WTC11 (cell line): ENCODE results near the gene LHFPL4. TPM values are rescaled to one million over a fixed set of nuclear protein-coding genes. Genes with fewer than 3 reads are reported as not detected.

ENCODE experiments used
- ATAC-seq: fragments of 200-7000 bp; cut with Tn5 transposase; 2 replicates; pipeline ENCODE4 v1.10.0; 2021; ENCODE audit warnings: mild to moderate bottlenecking, moderate library complexity
- CTCF ChIA-PET: fragments of 300-600 bp; sonication (Branson Sonifier 250); formaldehyde crosslinking; loops from one replicate; lab custom pipeline; 2021; ENCODE audit warnings: antibody characterized with exemption; lab: Charles Lee
- POLR2A ChIA-PET: fragments of 350-600 bp; sonication (Branson Sonifier 250); formaldehyde crosslinking; loops from one replicate; lab custom pipeline; 2021; ENCODE audit warnings: antibody characterized with exemption; lab: Charles Lee
- DNase-seq: peaks from one replicate; pipeline ENCODE4 v3.0.0; 2021; ENCODE audit warnings: low spot score
- H3K27ac Mint-ChIP-seq: 2 replicates; pipeline ENCODE4 v1.8.0; 2021; ENCODE audit warnings: mixed read lengths
- H3K27me3 Mint-ChIP-seq: 2 replicates; pipeline ENCODE4 v1.8.0; 2021; ENCODE audit warnings: low read depth, mild to moderate bottlenecking, moderate library complexity, mixed read lengths
- H3K36me3 Mint-ChIP-seq: 2 replicates; pipeline ENCODE4 v1.8.0; 2021; ENCODE audit warnings: mixed read lengths
- H3K4me1 Mint-ChIP-seq: 2 replicates; pipeline ENCODE4 v1.8.0; 2022; ENCODE audit warnings: mixed read lengths
- H3K4me3 Mint-ChIP-seq: 2 replicates; pipeline ENCODE4 v1.8.0; 2021; ENCODE audit warnings: mild to moderate bottlenecking, moderate library complexity, mixed read lengths
- H3K9me3 Mint-ChIP-seq: 2 replicates; pipeline ENCODE4 v1.8.0; 2021; ENCODE audit warnings: mixed read lengths
- CREB1 ChIP-seq: sonication (generic); formaldehyde crosslinking; IDR thresholded peaks from 2 replicates; pipeline ENCODE4 v1.8.0; 2023; ENCODE audit warnings: mild to moderate bottlenecking, missing genetic modification reagents
- ELF4 ChIP-seq: sonication (generic); formaldehyde crosslinking; IDR thresholded peaks from 2 replicates; pipeline ENCODE4 v1.8.1; 2022; ENCODE audit warnings: low read depth, mild to moderate bottlenecking, moderate library complexity, missing genetic modification reagents
- EMX1 ChIP-seq: fragments of 250-450 bp; sonication (Bioruptor Pico); IDR thresholded peaks from 2 replicates; pipeline ENCODE4 v1.8.0; 2021; ENCODE audit warnings: mild to moderate bottlenecking
- FOXJ3 ChIP-seq: sonication (generic); formaldehyde crosslinking; IDR thresholded peaks from 2 replicates; pipeline ENCODE4 v1.9.0; 2021; ENCODE audit warnings: missing genetic modification reagents, mild to moderate bottlenecking, borderline replicate concordance
- IRF2 ChIP-seq: sonication (generic); formaldehyde crosslinking; IDR thresholded peaks from 2 replicates; pipeline ENCODE4 v1.8.0; 2022; ENCODE audit warnings: low read depth, missing genetic modification reagents, borderline replicate concordance
- MXD4 ChIP-seq: fragments of 250-450 bp; sonication (Bioruptor Pico); IDR thresholded peaks from 2 replicates; pipeline ENCODE4 v1.8.0; 2021; ENCODE audit warnings: mild to moderate bottlenecking, moderate library complexity, borderline replicate concordance
- NFATC4 ChIP-seq: fragments of 250-450 bp; sonication (Bioruptor Pico); IDR thresholded peaks from 2 replicates; pipeline ENCODE4 v1.9.0; 2021; ENCODE audit warnings: mild to moderate bottlenecking
- RORB ChIP-seq: fragments of 250-450 bp; sonication (Bioruptor Pico); IDR thresholded peaks from 2 replicates; pipeline ENCODE4 v1.9.0; 2021; ENCODE audit warnings: mild to moderate bottlenecking
- STAT6 ChIP-seq: sonication (generic); formaldehyde crosslinking; conservative IDR thresholded peaks from 2 replicates; pipeline ENCODE4 v1.8.1; 2023; ENCODE audit warnings: mild to moderate bottlenecking, low read depth, missing genetic modification reagents, moderate library complexity
- USF2 ChIP-seq: sonication (generic); formaldehyde crosslinking; IDR thresholded peaks from 2 replicates; pipeline ENCODE4 v1.8.1; 2023; ENCODE audit warnings: mild to moderate bottlenecking, missing genetic modification reagents, moderate library complexity
- ZNF219 ChIP-seq: sonication (generic); formaldehyde crosslinking; IDR thresholded peaks from 2 replicates; pipeline ENCODE4 v1.8.0; 2023; ENCODE audit warnings: missing genetic modification reagents, mild to moderate bottlenecking, borderline replicate concordance
- ZNF281 ChIP-seq: sonication (generic); formaldehyde crosslinking; IDR thresholded peaks from 2 replicates; pipeline ENCODE4 v1.8.0; 2023; ENCODE audit warnings: mild to moderate bottlenecking, missing genetic modification reagents
- ZNF423 ChIP-seq: fragments of 250-450 bp; sonication (Bioruptor Pico); IDR thresholded peaks from 2 replicates; pipeline ENCODE4 v2.1.2; 2022; ENCODE audit warnings: mild to moderate bottlenecking, moderate library complexity
- total RNA-seq: library from RNA; stranded (reverse); gene quantifications from 3 replicates; pipeline ENCODE4 v1.2.3, GENCODE V29; 2021
- TF ChIP-seq, protein P1 (sequence below): sonication (generic); formaldehyde crosslinking; conservative IDR thresholded peaks from 2 replicates; pipeline ENCODE4 v1.8.1; 2022; ENCODE audit warnings: mild to moderate bottlenecking, missing genetic modification reagents
- TF ChIP-seq, protein P2 (sequence below): sonication (generic); formaldehyde crosslinking; IDR thresholded peaks from 2 replicates; pipeline ENCODE4 v1.8.1; 2023; ENCODE audit warnings: mild to moderate bottlenecking, missing genetic modification reagents
- TF ChIP-seq, protein P3 (sequence below): sonication (generic); formaldehyde crosslinking; IDR thresholded peaks from 2 replicates; pipeline ENCODE4 v1.8.1; 2022; ENCODE audit warnings: mild to moderate bottlenecking, moderate library complexity, missing genetic modification reagents
- TF ChIP-seq, protein P4 (sequence below): fragments of 250-450 bp; sonication (Bioruptor Pico); IDR thresholded peaks from 2 replicates; pipeline ENCODE4 v1.9.0; 2021; ENCODE audit warnings: mild to moderate bottlenecking, borderline replicate concordance
- TF ChIP-seq, protein P5 (sequence below): fragments of 250-450 bp; sonication (Bioruptor Pico); IDR thresholded peaks from 2 replicates; pipeline ENCODE4 v1.9.0; 2021; ENCODE audit warnings: moderate library complexity, mild to moderate bottlenecking, inconsistent platforms, borderline replicate concordance

Gene LHFPL4
- total RNA-seq, 1 experiment from 2014 or later, result 24.4 TPM

- no peak overlapping the region for H3K27ac Mint-ChIP-seq
- DNase-seq (no peak), ATAC-seq (no peak)
- H3K36me3 Mint-ChIP-seq, result no peaks in the 10 kb centered on the region
- H3K4me1 Mint-ChIP-seq, result peaks cover 11% of the 10 kb centered on the region
- H3K9me3 Mint-ChIP-seq, result no peaks in the 10 kb centered on the region
- no peak for TF ChIP-seq RORB (CRISPR knock-in tag)
- TF ChIP-seq, protein P1, sequence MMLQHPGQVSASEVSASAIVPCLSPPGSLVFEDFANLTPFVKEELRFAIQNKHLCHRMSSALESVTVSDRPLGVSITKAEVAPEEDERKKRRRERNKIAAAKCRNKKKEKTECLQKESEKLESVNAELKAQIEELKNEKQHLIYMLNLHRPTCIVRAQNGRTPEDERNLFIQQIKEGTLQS (CRISPR knock-in tag), result no peak
- no peak for TF ChIP-seq ELF4
- TF ChIP-seq, protein P2, sequence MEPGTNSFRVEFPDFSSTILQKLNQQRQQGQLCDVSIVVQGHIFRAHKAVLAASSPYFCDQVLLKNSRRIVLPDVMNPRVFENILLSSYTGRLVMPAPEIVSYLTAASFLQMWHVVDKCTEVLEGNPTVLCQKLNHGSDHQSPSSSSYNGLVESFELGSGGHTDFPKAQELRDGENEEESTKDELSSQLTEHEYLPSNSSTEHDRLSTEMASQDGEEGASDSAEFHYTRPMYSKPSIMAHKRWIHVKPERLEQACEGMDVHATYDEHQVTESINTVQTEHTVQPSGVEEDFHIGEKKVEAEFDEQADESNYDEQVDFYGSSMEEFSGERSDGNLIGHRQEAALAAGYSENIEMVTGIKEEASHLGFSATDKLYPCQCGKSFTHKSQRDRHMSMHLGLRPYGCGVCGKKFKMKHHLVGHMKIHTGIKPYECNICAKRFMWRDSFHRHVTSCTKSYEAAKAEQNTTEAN (CRISPR knock-in tag), result no peak
- TF ChIP-seq, protein P3, sequence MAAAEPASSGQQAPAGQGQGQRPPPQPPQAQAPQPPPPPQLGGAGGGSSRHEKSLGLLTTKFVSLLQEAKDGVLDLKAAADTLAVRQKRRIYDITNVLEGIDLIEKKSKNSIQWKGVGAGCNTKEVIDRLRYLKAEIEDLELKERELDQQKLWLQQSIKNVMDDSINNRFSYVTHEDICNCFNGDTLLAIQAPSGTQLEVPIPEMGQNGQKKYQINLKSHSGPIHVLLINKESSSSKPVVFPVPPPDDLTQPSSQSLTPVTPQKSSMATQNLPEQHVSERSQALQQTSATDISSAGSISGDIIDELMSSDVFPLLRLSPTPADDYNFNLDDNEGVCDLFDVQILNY (CRISPR knock-in tag), result no peak
- TF ChIP-seq EMX1 (CRISPR knock-in tag), result no peak
- no peak for TF ChIP-seq MXD4 (CRISPR knock-in tag)
- TF ChIP-seq USF2 (CRISPR knock-in tag), result no peak
- no peak for TF ChIP-seq STAT6
- TF ChIP-seq, protein P4, sequence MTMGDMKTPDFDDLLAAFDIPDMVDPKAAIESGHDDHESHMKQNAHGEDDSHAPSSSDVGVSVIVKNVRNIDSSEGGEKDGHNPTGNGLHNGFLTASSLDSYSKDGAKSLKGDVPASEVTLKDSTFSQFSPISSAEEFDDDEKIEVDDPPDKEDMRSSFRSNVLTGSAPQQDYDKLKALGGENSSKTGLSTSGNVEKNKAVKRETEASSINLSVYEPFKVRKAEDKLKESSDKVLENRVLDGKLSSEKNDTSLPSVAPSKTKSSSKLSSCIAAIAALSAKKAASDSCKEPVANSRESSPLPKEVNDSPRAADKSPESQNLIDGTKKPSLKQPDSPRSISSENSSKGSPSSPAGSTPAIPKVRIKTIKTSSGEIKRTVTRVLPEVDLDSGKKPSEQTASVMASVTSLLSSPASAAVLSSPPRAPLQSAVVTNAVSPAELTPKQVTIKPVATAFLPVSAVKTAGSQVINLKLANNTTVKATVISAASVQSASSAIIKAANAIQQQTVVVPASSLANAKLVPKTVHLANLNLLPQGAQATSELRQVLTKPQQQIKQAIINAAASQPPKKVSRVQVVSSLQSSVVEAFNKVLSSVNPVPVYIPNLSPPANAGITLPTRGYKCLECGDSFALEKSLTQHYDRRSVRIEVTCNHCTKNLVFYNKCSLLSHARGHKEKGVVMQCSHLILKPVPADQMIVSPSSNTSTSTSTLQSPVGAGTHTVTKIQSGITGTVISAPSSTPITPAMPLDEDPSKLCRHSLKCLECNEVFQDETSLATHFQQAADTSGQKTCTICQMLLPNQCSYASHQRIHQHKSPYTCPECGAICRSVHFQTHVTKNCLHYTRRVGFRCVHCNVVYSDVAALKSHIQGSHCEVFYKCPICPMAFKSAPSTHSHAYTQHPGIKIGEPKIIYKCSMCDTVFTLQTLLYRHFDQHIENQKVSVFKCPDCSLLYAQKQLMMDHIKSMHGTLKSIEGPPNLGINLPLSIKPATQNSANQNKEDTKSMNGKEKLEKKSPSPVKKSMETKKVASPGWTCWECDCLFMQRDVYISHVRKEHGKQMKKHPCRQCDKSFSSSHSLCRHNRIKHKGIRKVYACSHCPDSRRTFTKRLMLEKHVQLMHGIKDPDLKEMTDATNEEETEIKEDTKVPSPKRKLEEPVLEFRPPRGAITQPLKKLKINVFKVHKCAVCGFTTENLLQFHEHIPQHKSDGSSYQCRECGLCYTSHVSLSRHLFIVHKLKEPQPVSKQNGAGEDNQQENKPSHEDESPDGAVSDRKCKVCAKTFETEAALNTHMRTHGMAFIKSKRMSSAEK (CRISPR knock-in tag), result no peak
- TF ChIP-seq ZNF423 (CRISPR knock-in tag), result no peak
- TF ChIP-seq CREB1, result no peak
- no peak for TF ChIP-seq NFATC4
- ChIA-PET CTCF (interaction anchor here (1.1 to 1.4 kb wide), 2 partner anchors 147 to 228 kb away, joined by 3 to 4 read pairs; no protein-coding TSS in a partner anchor), POLR2A (interaction anchor here (0.8 kb wide), 1 partner anchor 234 kb away, joined by 3 read pairs; no protein-coding TSS in a partner anchor)
- no peak overlapping the region for H3K4me3 Mint-ChIP-seq
- peaks cover 66% of the 10 kb centered on the region for H3K27me3 Mint-ChIP-seq
Observed at GRCh38 chr3:9498781-9499180, 54.8 kb downstream of the LHFPL4 start.

DNA sequence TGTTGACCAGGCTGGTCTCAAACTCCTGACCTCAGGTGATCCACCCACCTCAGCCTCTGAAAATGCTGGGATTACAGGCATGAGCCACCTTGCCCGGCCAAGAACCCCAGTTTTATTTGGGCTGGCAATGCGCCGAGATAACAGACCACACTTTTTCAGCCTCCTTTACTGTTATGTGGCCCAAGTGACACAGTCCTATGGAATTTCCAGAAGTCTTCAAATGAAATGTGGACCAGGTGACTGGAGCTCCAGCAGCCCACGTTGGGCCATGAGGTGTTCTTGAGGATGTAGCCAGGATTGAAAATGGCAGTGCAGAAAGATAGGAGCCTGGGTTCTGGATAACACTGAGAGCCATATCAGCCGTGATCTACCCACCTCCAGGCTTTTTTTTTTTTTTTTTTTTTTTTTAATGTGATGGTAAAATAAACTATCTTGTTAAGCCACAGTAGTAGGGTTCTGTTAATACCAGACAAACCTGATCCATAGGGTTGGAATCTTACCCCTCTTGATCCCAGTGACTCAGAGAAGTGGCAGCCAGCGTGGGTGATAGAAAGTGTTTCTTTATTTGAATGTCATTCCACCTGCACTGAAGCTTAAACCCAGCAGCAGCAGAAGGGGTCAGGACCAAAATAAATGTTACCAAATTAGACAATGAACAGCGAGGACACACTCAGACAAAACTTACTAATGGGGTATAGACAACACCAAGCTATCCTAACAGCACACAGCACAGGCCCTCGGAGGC lies 55.6 kb downstream of the LHFPL4 start:
- Mint-ChIP-seq H3K9me3 (no peaks in the 10 kb centered on the region), H3K27ac (no peak overlapping the region), H3K4me1 (peaks cover 11% of the 10 kb centered on the region), H3K27me3 (peaks cover 74% of the 10 kb centered on the region), H3K36me3 (no peaks in the 10 kb centered on the region), H3K4me3 (no peak overlapping the region)
- ATAC-seq (no peak), DNase-seq (no peak)
- CTCF ChIA-PET, result interaction anchor here (1.1 kb wide), 1 partner anchor 229 kb away, joined by 3 read pairs; no protein-coding TSS in a partner anchor
- POLR2A ChIA-PET, result interaction anchor here (0.8 kb wide), 1 partner anchor 235 kb away, joined by 3 read pairs; no protein-coding TSS in a partner anchor
- no peak for TF ChIP-seq IRF2
- TF ChIP-seq FOXJ3, result no peak
- TF ChIP-seq, protein P5, sequence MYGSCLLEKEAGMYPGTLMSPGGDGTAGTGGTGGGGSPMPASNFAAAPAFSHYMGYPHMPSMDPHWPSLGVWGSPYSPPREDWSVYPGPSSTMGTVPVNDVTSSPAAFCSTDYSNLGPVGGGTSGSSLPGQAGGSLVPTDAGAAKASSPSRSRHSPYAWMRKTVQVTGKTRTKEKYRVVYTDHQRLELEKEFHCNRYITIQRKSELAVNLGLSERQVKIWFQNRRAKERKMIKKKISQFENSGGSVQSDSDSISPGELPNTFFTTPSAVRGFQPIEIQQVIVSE, result no peak
- no peak for TF ChIP-seq ZNF281 (CRISPR knock-in tag)
- TF ChIP-seq ZNF219 (CRISPR knock-in tag), result no peak
- no peak for TF ChIP-seq USF2 (CRISPR knock-in tag)
